ENCODE measurements around the gene ABL1.

Gene ABL1

GRCh38 chr9:130934246-130934645, 99.2 kb downstream of the ABL1 start:
- Histone ChIP-seq H3K9ac (ENCODE audit: low read length) (no peak overlapping the region), H3K27ac (ENCODE audit: low read depth, low read length) (no peak overlapping the region), H3K9me3 (ENCODE audit: control insufficient read depth, insufficient read depth, low read depth, low read length) (no peaks in the 10 kb centered on the region), H3K4me1 (ENCODE audit: control insufficient read depth, insufficient read depth, low read length) (peaks cover 48% of the 10 kb centered on the region), H3K36me3 (ENCODE audit: control insufficient read depth, insufficient read depth, low read length) (no peaks in the 10 kb centered on the region), H3K4me3 (ENCODE audit: low read depth, low read length) (no peak overlapping the region), H3K27me3 (ENCODE audit: control insufficient read depth, insufficient read depth, low read length) (peaks cover 21% of the 10 kb centered on the region)

GRCh38 chr9:130934702-130935647, 99.9 kb downstream of the ABL1 start:
- Histone ChIP-seq H3K27ac (ENCODE audit: low read depth, low read length) (no peak overlapping the region), H3K9ac (ENCODE audit: low read length) (no peak overlapping the region), H3K4me1 (ENCODE audit: control insufficient read depth, insufficient read depth, low read length) (peaks cover 48% of the 10 kb centered on the region), H3K36me3 (ENCODE audit: control insufficient read depth, insufficient read depth, low read length) (no peaks in the 10 kb centered on the region), H3K4me3 (ENCODE audit: low read depth, low read length) (no peak overlapping the region), H3K27me3 (ENCODE audit: control insufficient read depth, insufficient read depth, low read length) (peaks cover 29% of the 10 kb centered on the region), H3K9me3 (ENCODE audit: control insufficient read depth, insufficient read depth, low read depth, low read length) (no peaks in the 10 kb centered on the region)

GRCh38 chr9:130935648-130936271, 100.7 kb downstream of the ABL1 start:
- Histone ChIP-seq H3K9me3 (ENCODE audit: control insufficient read depth, insufficient read depth, low read depth, low read length) (no peaks in the 10 kb centered on the region), H3K36me3 (ENCODE audit: control insufficient read depth, insufficient read depth, low read length) (no peaks in the 10 kb centered on the region), H3K27ac (ENCODE audit: low read depth, low read length) (no peak overlapping the region), H3K4me1 (ENCODE audit: control insufficient read depth, insufficient read depth, low read length) (peaks cover 54% of the 10 kb centered on the region), H3K4me3 (ENCODE audit: low read depth, low read length) (no peak overlapping the region), H3K27me3 (ENCODE audit: control insufficient read depth, insufficient read depth, low read length) (peaks cover 37% of the 10 kb centered on the region), H3K9ac (ENCODE audit: low read length) (no peak overlapping the region)

- Histone ChIP-seq H3K4me1 (ENCODE audit: control insufficient read depth, insufficient read depth, low read length) (peaks cover 54% of the 10 kb centered on the region), H3K27ac (ENCODE audit: low read depth, low read length) (no peak overlapping the region), H3K9me3 (ENCODE audit: control insufficient read depth, insufficient read depth, low read depth, low read length) (no peaks in the 10 kb centered on the region), H3K36me3 (ENCODE audit: control insufficient read depth, insufficient read depth, low read length) (no peaks in the 10 kb centered on the region), H3K4me3 (ENCODE audit: low read depth, low read length) (no peak overlapping the region), H3K27me3 (ENCODE audit: control insufficient read depth, insufficient read depth, low read length) (peaks cover 44% of the 10 kb centered on the region), H3K9ac (ENCODE audit: low read length) (peak overlapping the region; percentile 14)
These were observed 101.4 kb downstream of the ABL1 start for GRCh38 chr9:130936285-130937117.
